Peyer's patch (tissue), 4 donors: ENCODE measurements around the gene UTF1. TPM values are rescaled to one million over a fixed set of nuclear protein-coding genes. Genes with fewer than 3 reads are reported as not detected.

Source experiments
- DNase-seq, 3 donors: peaks; one replicate each; pipeline ENCODE4 v3.0.0-alpha.2; 2017 to 2019
- H3K27ac ChIP-seq, 4 donors: fragments of 200-600 bp; sonication (generic); one replicate each; pipeline ENCODE4 v1.5.1; 2016 to 2019
- H3K27me3 ChIP-seq, 2 donors: fragments of 200-600 bp; sonication (generic); one replicate each; pipeline ENCODE4 v1.5.1; 2019
- H3K36me3 ChIP-seq, 3 donors: fragments of 200-600 bp; sonication (generic); one replicate each; pipeline ENCODE4 v1.5.1; 2016 to 2019
- H3K4me1 ChIP-seq, 4 donors: fragments of 200-600 bp; sonication (generic); one replicate each; pipeline ENCODE4 v1.5.1; 2016 to 2019
- H3K4me3 ChIP-seq, 4 donors: fragments of 200-600 bp; sonication (generic); 1 replicate in 3 of 4; 2 replicates in 1 of 4; pipeline ENCODE4 v1.5.1; 2016 to 2019; ENCODE audit warnings: mild to moderate bottlenecking in 1 of 4
- H3K9me3 ChIP-seq, 4 donors: fragments of 200-600 bp; sonication (generic); one replicate each; pipeline ENCODE4 v1.5.1; 2016 to 2019; ENCODE audit warnings: mild to moderate bottlenecking in 1 of 4
- POLR2A ChIP-seq, 2 donors: fragments of 450-650 bp; IDR thresholded peaks; one replicate each; pipeline ENCODE4 v1.5.1; 2017; ENCODE audit warnings: antibody characterized with exemption in 2 of 2, mild to moderate bottlenecking in 2 of 2, moderate library complexity in 2 of 2
- total RNA-seq, 4 donors: library from RNA; depleted of rRNA; stranded (reverse); fragments of >200 nt; gene quantifications; one replicate each; pipeline ENCODE4 v1.1.0, GENCODE V29; 2016
- TF ChIP-seq, protein P1 (sequence below), 6 experiments: fragments of 450-650 bp in 4 of 6; fragments of 200-600 bp in 2 of 6; sonication (generic) in 1 of 6; IDR thresholded peaks; one replicate each; pipeline ENCODE4 v1.5.1; 2017 to 2019; ENCODE audit warnings: antibody characterized with exemption in 6 of 6, mild to moderate bottlenecking in 3 of 6, moderate library complexity in 1 of 6

The UTF1 gene
- total RNA-seq, 4 donors from 2014 or later, result not detected

DNA sequence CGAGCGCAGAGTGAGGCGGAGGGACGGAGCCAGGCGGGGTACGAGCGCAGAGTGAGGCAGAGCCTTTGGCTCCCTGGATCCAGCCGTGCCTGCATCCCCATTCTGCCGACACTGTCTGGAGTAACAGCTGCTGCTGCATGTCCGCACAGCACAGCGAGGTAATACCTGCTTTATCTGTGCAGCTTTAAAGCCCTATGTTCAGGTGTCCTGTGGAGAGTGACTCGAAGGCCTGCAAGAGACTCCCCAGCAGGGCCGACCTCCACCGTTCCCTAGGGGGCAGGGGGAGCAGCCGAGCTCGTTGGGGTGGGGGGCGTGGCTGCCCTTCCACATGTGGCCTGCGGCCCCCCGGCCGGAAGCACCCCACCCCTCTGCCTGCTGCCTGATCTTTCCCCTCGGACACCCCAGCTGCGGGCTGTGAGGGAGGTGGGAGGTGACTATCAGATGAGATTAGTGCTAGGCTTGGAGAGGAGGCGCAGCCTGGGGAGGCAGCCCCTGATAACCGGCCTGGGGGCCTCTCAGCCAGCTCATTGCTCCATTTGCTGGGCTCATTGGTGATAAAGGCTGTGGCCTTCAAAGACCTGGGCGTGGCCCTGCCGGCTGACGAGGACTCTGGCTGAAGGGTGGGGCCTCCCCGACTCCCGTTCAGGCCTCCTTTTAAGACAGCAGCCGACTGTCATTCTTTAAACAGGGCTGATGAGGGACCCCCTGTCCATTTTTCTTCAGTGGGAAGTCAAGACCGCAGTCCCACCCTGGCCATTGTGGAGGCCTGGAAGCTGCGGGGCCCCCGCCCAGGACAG lies 15.6 kb downstream of the UTF1 start:
- no peak overlapping the region for H3K27ac ChIP-seq

DNA sequence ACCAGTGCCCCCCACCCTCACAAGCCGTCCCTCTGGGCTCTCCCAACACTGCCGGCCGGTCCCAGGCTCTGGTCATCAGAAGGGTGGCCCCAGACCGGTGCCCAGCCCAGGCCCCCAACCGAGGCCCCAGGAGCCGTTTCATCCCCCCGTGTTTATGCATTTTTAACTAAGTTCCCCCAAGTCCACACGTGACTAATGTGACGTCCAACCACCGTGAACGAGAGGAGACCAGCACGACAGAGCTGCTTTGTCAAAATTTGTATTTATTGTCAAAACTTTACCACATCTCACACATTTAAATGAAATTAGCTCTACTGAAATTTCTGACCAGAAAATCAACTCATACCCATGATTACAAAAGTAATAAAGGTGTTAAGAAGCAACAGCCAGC lies 16.2 kb downstream of the UTF1 start:
- peaks cover 0 to 3% of the 10 kb centered on the region in 2 donors for H3K27me3 ChIP-seq

More for the DNA sequence above, 15.6 kb downstream of the UTF1 start:
- peaks cover 0 to 3% of the 10 kb centered on the region in 2 donors for H3K27me3 ChIP-seq
- DNase-seq, result peak in 1 of 3 donors; percentile 69
- no peak overlapping the region for H3K4me3 ChIP-seq
- no peaks in the 10 kb centered on the region for H3K9me3 ChIP-seq
- TF ChIP-seq POLR2A (IDR thresholded peaks at IDR 0.05), result no peak
- TF ChIP-seq, protein P1, sequence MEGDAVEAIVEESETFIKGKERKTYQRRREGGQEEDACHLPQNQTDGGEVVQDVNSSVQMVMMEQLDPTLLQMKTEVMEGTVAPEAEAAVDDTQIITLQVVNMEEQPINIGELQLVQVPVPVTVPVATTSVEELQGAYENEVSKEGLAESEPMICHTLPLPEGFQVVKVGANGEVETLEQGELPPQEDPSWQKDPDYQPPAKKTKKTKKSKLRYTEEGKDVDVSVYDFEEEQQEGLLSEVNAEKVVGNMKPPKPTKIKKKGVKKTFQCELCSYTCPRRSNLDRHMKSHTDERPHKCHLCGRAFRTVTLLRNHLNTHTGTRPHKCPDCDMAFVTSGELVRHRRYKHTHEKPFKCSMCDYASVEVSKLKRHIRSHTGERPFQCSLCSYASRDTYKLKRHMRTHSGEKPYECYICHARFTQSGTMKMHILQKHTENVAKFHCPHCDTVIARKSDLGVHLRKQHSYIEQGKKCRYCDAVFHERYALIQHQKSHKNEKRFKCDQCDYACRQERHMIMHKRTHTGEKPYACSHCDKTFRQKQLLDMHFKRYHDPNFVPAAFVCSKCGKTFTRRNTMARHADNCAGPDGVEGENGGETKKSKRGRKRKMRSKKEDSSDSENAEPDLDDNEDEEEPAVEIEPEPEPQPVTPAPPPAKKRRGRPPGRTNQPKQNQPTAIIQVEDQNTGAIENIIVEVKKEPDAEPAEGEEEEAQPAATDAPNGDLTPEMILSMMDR (IDR thresholded peaks at IDR 0.05), result no peak
- H3K36me3 ChIP-seq, result no peaks in the 10 kb centered on the region
- peaks cover 0 to 11% (median 4%) of the 10 kb centered on the region in 4 donors for H3K4me1 ChIP-seq

DNA sequence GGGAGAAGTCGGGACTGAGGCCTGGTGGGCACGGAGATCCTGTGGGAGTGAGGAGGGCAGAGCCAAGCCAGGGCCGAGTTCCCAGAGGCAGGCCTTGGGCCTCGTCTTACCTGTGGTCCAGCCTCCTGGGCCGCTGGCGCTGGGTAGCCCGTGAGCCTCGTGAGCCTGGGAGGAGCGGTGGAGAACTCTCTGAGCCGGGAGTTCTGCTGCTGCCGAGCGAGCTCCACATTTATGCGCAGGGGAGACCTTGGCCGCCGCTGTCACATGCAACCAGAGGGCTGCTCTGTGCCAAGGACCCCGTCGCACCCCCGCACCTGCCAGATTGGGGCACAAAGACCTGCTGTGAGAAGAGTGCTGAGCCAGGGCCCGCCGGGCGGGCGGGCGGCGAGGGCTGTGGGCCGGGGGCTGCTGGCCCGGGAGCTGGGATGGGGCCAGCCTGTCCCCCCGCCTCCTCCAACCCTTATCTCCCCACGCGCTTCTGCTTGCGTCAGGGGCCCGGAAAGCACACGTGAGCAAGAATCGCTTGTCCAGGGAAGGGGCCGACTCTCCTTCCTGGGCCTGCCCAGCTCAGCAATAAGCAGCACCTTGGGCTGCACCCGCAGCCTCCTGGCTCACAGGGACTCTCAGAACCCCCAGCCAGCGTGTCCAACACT lies 17.8 kb downstream of the UTF1 start:
- no peak overlapping the region for H3K27ac ChIP-seq
- H3K4me1 ChIP-seq, result no peaks in the 10 kb centered on the region
- no peaks in the 10 kb centered on the region for H3K9me3 ChIP-seq
- no peak for DNase-seq
- H3K4me3 ChIP-seq, result no peak overlapping the region
- TF ChIP-seq, protein P1 (IDR thresholded peaks at IDR 0.05), result no peak
- TF ChIP-seq POLR2A (IDR thresholded peaks at IDR 0.05), result no peak
- H3K36me3 ChIP-seq, result no peaks in the 10 kb centered on the region
- no peaks in the 10 kb centered on the region for H3K27me3 ChIP-seq

More for the DNA sequence above, 16.2 kb downstream of the UTF1 start:
- H3K4me3 ChIP-seq, result no peak overlapping the region
- no peak for DNase-seq
- no peaks in the 10 kb centered on the region for H3K36me3 ChIP-seq
- TF ChIP-seq POLR2A (IDR thresholded peaks at IDR 0.05), result no peak
- TF ChIP-seq, protein P1 (IDR thresholded peaks at IDR 0.05), result no peak
- H3K4me1 ChIP-seq, result peaks cover 0 to 8% (median 4%) of the 10 kb centered on the region in 4 donors
- H3K27ac ChIP-seq, result no peak overlapping the region
- no peaks in the 10 kb centered on the region for H3K9me3 ChIP-seq

- Histone ChIP-seq H3K27ac (no peak overlapping the region), H3K9me3 (no peaks in the 10 kb centered on the region), H3K36me3 (no peaks in the 10 kb centered on the region), H3K4me1 (no peaks in the 10 kb centered on the region), H3K4me3 (no peak overlapping the region), H3K27me3 (no peaks in the 10 kb centered on the region)
- TF ChIP-seq, protein P1 (IDR thresholded peaks at IDR 0.05), result no peak
- no peak for TF ChIP-seq POLR2A (IDR thresholded peaks at IDR 0.05)
- no peak for DNase-seq
These were observed 18.3 kb downstream of the UTF1 start for GRCh38 chr10:133248334-133248715.

DNA sequence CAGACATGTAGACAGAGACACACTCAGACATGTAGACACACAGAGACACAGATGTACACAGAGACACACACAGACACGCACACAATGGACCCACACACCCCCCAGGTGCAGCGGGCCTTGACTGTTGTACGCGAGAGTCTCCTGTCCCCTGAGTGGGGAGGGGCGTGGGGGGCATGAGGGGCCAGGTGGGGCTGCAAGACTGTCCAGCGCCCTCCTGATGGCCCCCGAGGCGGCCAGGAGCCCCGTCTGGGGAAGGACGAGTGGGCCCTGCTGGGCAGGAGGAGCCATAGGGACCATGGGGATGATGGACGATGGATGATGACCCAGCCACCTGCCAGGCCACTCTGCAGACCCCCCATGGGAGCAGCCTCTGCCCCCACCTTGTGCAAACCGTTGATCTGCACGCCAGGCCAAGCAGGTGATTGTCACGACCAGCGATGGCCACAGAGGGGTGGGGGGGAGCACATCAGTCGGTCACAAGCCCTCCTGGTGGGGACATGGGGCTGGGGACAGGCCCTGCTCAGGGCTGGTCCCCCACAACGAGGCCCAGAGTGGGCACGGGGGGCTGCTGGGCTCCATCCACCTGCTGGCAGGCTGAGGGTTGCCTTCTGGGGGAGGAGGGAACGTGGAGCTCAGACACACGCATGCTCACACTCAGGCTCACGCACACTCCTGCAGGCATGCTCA lies 19.2 kb downstream of the UTF1 start:
- H3K27me3 ChIP-seq, result no peaks in the 10 kb centered on the region

More for the DNA sequence above, 19.2 kb downstream of the UTF1 start:
- DNase-seq, result no peak
- no peaks in the 10 kb centered on the region for H3K4me1 ChIP-seq
- no peak overlapping the region for H3K4me3 ChIP-seq
- no peaks in the 10 kb centered on the region for H3K9me3 ChIP-seq
- TF ChIP-seq, protein P1 (IDR thresholded peaks at IDR 0.05), result no peak
- TF ChIP-seq POLR2A (IDR thresholded peaks at IDR 0.05), result no peak
- no peak overlapping the region for H3K27ac ChIP-seq
- H3K36me3 ChIP-seq, result no peaks in the 10 kb centered on the region
